GM12892 (cell line): ENCODE results near the gene CCDC15.

ENCODE experiments used
- POLR2A ChIP-seq: IDR thresholded peaks from 2 replicates; pipeline ENCODE4 v1.6.1; 2011; ENCODE audit warnings: low read depth, low read length, control low read depth
- POLR2AphosphoS5 ChIP-seq: IDR thresholded peaks from 2 replicates; pipeline ENCODE4 v1.6.1; 2011; ENCODE audit warnings: low read depth, low read length, control low read depth

DNA sequence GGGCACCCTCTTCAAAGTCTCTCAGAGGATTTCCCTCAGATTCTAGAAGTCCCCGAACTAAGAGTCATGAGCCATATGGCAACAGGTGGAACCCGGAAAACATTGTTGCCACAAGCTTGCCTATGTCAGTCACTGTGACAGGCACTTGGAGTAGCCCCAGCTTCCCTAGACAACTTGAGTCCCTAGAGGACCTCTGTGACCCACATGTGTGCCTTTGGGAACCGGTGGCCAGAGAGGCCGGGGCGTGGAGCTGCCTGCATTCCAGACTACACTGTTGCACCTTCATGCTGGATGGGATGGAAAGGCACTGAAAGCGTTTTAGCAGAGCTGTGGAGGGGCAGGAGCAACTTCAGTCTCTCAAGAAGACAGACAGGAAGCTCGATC, 121.2 kb downstream of the CCDC15 start:
- TF ChIP-seq POLR2AphosphoS5 (no peak), POLR2A (no peak)
